Heart left ventricle (tissue), 16 donors: ENCODE results near the gene MMP24. TPM values are rescaled to one million over a fixed set of nuclear protein-coding genes. Genes with fewer than 3 reads are reported as not detected.
"Not testable (repeated sequence)": the region's sequence is repeated elsewhere in the genome, so short reads cannot be mapped to it uniquely, and the experiment has no call there.

Source experiments
- ATAC-seq, 4 donors: fragments of 200-7000 bp; cut with Tn5 transposase; one replicate each; pipeline ENCODE4 v1.9.1; 2020 to 2022; ENCODE audit warnings: moderate library complexity in 4 of 4, mild to moderate bottlenecking in 3 of 4, moderate number of reproducible peaks in 1 of 4
- DNase-seq, 5 donors: peaks; one replicate each; pipeline ENCODE4 v3.0.0-alpha.2; 2020
- H3K27ac ChIP-seq, 12 donors: fragments of 200-600 bp; sonication (generic) in 4 of 12; one replicate each; pipeline versions ENCODE4 v1.5.0 to v1.8.0; 2016 to 2022; ENCODE audit warnings: mild to moderate bottlenecking in 2 of 12
- H3K27me3 ChIP-seq, 9 donors: fragments of 200-600 bp; sonication (generic) in 2 of 9; one replicate each; pipeline versions ENCODE4 v1.5.1 to v1.8.0; 2016 to 2022; ENCODE audit warnings: mild to moderate bottlenecking in 3 of 9
- H3K36me3 ChIP-seq, 9 donors: fragments of 200-600 bp; sonication (generic) in 2 of 9; one replicate each; pipeline versions ENCODE4 v1.5.0 to v1.8.0; 2018 to 2022; ENCODE audit warnings: mild to moderate bottlenecking in 2 of 9
- H3K4me1 ChIP-seq, 12 donors: fragments of 200-600 bp; sonication (generic) in 4 of 12; one replicate each; pipeline versions ENCODE4 v1.5.0 to v1.8.0; 2016 to 2022; ENCODE audit warnings: mild to moderate bottlenecking in 3 of 12
- H3K4me3 ChIP-seq, 12 donors: fragments of 200-600 bp; sonication (generic) in 4 of 12; one replicate each; pipeline versions ENCODE4 v1.5.0 to v1.8.0; 2017 to 2022; ENCODE audit warnings: mild to moderate bottlenecking in 9 of 12, moderate library complexity in 4 of 12
- H3K9me3 ChIP-seq, 12 donors: fragments of 200-600 bp; sonication (generic) in 4 of 12; one replicate each; pipeline versions ENCODE4 v1.5.0 to v1.8.0; 2016 to 2022; ENCODE audit warnings: mild to moderate bottlenecking in 1 of 12
- CTCF ChIP-seq, 12 donors: fragments of 200-600 bp; sonication (generic) in 4 of 12; IDR thresholded peaks; one replicate each; pipeline versions ENCODE4 v1.5.0 to v1.8.0; 2018 to 2022; ENCODE audit warnings: antibody characterized with exemption in 12 of 12, mild to moderate bottlenecking in 5 of 12
- POLR2A ChIP-seq, 2 donors: fragments of 450-650 bp; IDR thresholded peaks; one replicate each; pipeline ENCODE4 v1.6.1; 2017; ENCODE audit warnings: antibody characterized with exemption in 2 of 2, mild to moderate bottlenecking in 2 of 2, moderate library complexity in 2 of 2
- WGBS, 4 donors: extraction: QIAGEN DNeasy Blood & Tissue Kit in 2 of 4; methylation state at CpG; one replicate each; pipeline versions ENCODE4 v1.1.5 to v1.1.7; 2013 to 2018; 5-methylcytosine and 5-hydroxymethylcytosine counted together
- intact Hi-C, 10 donors: fragments of 100-400 bp; cut with DNase I; formaldehyde crosslinking; loops; one replicate each; pipeline versions ENCODE4 v1.11.1 to v1.14.2; 2022
- polyA plus RNA-seq, 2 donors: library from polyadenylated mRNA; stranded (reverse); fragments of 200-250 nt; gene quantifications; one replicate each; pipeline ENCODE4 v1.2.3, GENCODE V29; 2013
- total RNA-seq, 9 donors: library from RNA; depleted of rRNA in 2 of 9; stranded (reverse); fragments of >200 nt in 2 of 9; fragmentation: NEBNext Ultra II Directional in 3 of 9; extraction: Animal tissue kit (Norgen Biotek cat#: 25700) in 3 of 9; gene quantifications; one replicate each; pipeline versions ENCODE4 v1.1.0 to v1.2.4, GENCODE V29; 2016 to 2023
- donor health status: ischemic (EF 13 %, LVEDD 7.1; RV severe dilation, severe dysfunction).
- donor health status: healthy with polysubstance abuse.
- donor health status: DM: no; HTN: yes; CAD: no.
- donor health status: DM: no; HTN: no; CAD: no.
- donor health status: ischemic (EF 25% LVEDD 6.9; RV normal size, moderate dysfunction).
- donor health status: ischemic (EF 25% LVEDD 5.7; RV mildly dilated, moderate dysfunction).
- donor health status: healthy.
- donor health status: DM: yes; HTN: yes; CAD: no.
- donor health status: ischemic (EF 35%, LVEDD 5.7; RV mildly dilated, moderate dysfunction).
- donor health status: nonischemic (EF 11% LVEDD 7.7; RV severe dilation, severe dysfunction).
- donor health status: DM: yes; HTN: yes; CAD: no.
- donor health status: PGD.
- donor health status: ischemic (EF 29% LVEDD 5.4; RV normal size, mild dysfunction).
- donor health status: nonischemic (EF 23%, LVEDD 6.1; RV moderate dilation, normal function).

MMP24 gene
- total and polyA plus RNA-seq, 11 donors = 0.05 to 10.0 (median 0.25) TPM

GRCh38 chr20:35199740-35200139 is 26.8 kb upstream of the MMP24 start:
- Histone ChIP-seq H3K27me3 (no peaks in the 10 kb centered on the region), H3K4me1 (no peaks in the 10 kb centered on the region), H3K4me3 (no peak overlapping the region), H3K9me3 (peaks cover 0 to 36% (median 8%) of the 10 kb centered on the region in 12 donors), H3K27ac (no peak overlapping the region), H3K36me3 (peaks cover 0 to 16% (median 0%) of the 10 kb centered on the region in 9 donors)
- intact Hi-C loops = loop anchor here in 2 of 10 donors (5.0 to 10.0 kb wide), 3 partner anchors 32 to 365 kb away; partner anchors contain the start of genes ACSS2 (in 1 of the 2) and GGT7 (in 1 of the 2)
- ATAC-seq = no peak
- no peak for DNase-seq
- TF ChIP-seq CTCF (IDR thresholded peaks at IDR 0.05) (no peak), POLR2A (IDR thresholded peaks at IDR 0.05) (no peak)

GRCh38 chr20:35200267-35200666 is 26.2 kb upstream of the MMP24 start:
- H3K27me3 ChIP-seq = no peaks in the 10 kb centered on the region
- intact Hi-C loops = loop anchor here in 2 of 10 donors (5.0 to 10.0 kb wide), 3 partner anchors 33 to 365 kb away; partner anchors contain the start of genes ACSS2 (in 1 of the 2) and GGT7 (in 1 of the 2)
- no peak overlapping the region for H3K27ac ChIP-seq
- TF ChIP-seq CTCF (IDR thresholded peaks at IDR 0.05) (no peak), POLR2A (IDR thresholded peaks at IDR 0.05) (no peak)
- peaks cover 0 to 36% (median 8%) of the 10 kb centered on the region in 12 donors for H3K9me3 ChIP-seq
- no peak overlapping the region for H3K4me3 ChIP-seq
- peaks cover 0 to 16% (median 0%) of the 10 kb centered on the region in 9 donors for H3K36me3 ChIP-seq
- no peak for DNase-seq
- H3K4me1 ChIP-seq = no peaks in the 10 kb centered on the region
- WGBS, 4 donors = 87 to 97% (median 94%) methylated on average over 1 of the region's 1 CpG
- no peak for ATAC-seq

GRCh38 chr20:35201467-35201866 is 25.0 kb upstream of the MMP24 start:
- 91 to 96% (median 96%) methylated on average over 5 of the region's 5 CpGs for WGBS, 4 donors
- H3K27ac ChIP-seq, ATAC-seq, DNase-seq, H3K4me1 ChIP-seq, H3K4me3 ChIP-seq, H3K27me3 ChIP-seq: not testable (repeated sequence)
- Histone ChIP-seq H3K36me3 (peaks cover 0 to 16% (median 0%) of the 10 kb centered on the region in 9 donors), H3K9me3 (peaks cover 0 to 29% (median 2%) of the 10 kb centered on the region in 12 donors)
- intact Hi-C loops = loop anchor here in 2 of 10 donors (5.0 to 10.0 kb wide), 3 partner anchors 34 to 367 kb away; partner anchors contain the start of genes ACSS2 (in 1 of the 2) and GGT7 (in 1 of the 2)

GRCh38 chr20:35206802-35207201 is 19.7 kb upstream of the MMP24 start:
- 97 to 100% (median 98%) methylated on average over 1 of the region's 1 CpG for WGBS, 4 donors
- no peak for ATAC-seq
- intact Hi-C loops = loop anchor here in 6 of 10 donors (5.0 to 10.0 kb wide), 8 partner anchors 35 to 372 kb away; partner anchors contain the start of genes PROCR (in 3 of the 6), GGT7 (in 2 of the 6), ACSS2 (in 1 of the 6) and EDEM2 (in 1 of the 6)

More at GRCh38 chr20:35206802-35207201, 19.7 kb upstream of the MMP24 start:
- TF ChIP-seq POLR2A (IDR thresholded peaks at IDR 0.05) (no peak), CTCF (IDR thresholded peaks at IDR 0.05) (no peak)
- H3K4me1 ChIP-seq = peaks cover 0 to 13% (median 6%) of the 10 kb centered on the region in 12 donors
- no peaks in the 10 kb centered on the region for H3K27me3 ChIP-seq
- peak overlapping the region in 1 of 12 donors; percentile 80 for H3K27ac ChIP-seq
- H3K36me3 ChIP-seq = peaks cover 0 to 15% (median 0%) of the 10 kb centered on the region in 9 donors
- no peak for DNase-seq
- no peak overlapping the region for H3K4me3 ChIP-seq
- H3K9me3 ChIP-seq = peaks cover 0 to 9% (median 0%) of the 10 kb centered on the region in 12 donors
